HG02885 (cell line): ENCODE data around the gene ASB4.
"Not testable (repeated sequence)": the region's sequence is repeated elsewhere in the genome, so short reads cannot be mapped to it uniquely, and the experiment has no call there.

Source experiments
- ATAC-seq: cut with Tn5 transposase; IDR thresholded peaks from one replicate; pipeline ENCODE4 v1.9.1; 2021; ENCODE audit warnings: mild to moderate bottlenecking; ENCODE audit not compliant: unreplicated experiment, poor library complexity

Gene ASB4

GRCh38 chr7:95478272-95479037 is 7.3 kb upstream of the ASB4 start:
- ATAC-seq, result no peak

DNA sequence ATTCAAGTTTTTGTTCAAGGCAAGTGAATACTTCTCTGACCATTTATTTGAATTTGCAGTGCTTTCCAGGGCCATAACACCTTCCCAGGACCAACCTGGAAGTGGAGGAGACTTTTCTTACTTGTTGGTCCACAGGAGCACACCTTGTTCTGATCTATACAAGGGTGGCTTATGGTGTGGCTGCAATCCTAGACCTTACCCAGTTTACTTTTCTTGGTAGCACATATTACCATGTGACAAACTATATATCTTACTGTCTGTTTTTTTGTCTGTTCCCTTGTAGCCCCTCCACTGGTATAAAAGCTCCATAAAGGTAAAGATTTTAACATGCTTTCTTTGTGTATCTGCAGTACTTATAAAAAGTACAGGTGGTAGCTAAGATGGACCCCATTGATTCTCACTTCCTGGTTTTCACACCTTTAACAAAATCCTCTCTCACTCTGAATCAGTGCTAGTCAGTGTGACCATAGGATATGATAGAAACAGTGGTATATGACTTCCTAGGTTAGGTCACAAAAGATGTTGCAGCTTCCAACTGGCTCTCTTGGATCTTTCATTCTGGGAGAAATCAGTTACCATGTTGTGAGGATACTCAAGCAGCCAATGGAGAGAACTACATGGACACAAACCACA is 5.6 kb upstream of the ASB4 start:
- peak; percentile 79 for ATAC-seq

GRCh38 chr7:95481271-95482165 is 4.2 kb upstream of the ASB4 start:
- ATAC-seq, result no peak

GRCh38 chr7:95482424-95482823 is 3.3 kb upstream of the ASB4 start:
- ATAC-seq, result no peak

DNA sequence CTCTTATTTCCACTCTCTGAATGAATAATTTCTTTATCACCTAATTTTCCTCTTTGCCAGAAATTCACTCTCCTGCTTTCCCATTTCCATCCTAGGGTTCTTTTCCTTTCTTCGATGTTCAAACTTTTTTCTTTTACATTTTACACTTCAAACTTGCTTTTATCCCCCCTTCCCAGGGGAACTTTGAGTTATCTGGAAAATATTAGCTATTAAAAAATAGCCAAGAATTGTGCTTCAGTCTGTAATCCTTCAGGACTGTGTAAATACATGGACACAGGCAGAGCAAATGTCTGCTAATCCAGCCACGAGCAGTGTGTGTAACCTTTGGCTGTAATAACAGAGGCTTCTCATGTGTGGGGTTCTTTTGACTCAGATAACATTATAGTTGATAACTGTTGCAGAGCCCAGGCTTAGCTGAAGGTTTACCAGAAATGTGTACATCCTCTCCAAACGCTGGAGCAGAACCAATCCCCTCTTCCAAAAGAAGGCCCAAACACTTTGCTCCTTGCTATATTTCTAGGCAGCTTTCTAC is 4.6 kb downstream of the ASB4 start:
- no peak for ATAC-seq

GRCh38 chr7:95491201-95491600 is 5.5 kb downstream of the ASB4 start:
- ATAC-seq, result no peak

GRCh38 chr7:95491634-95492314 is 6.0 kb downstream of the ASB4 start:
- ATAC-seq, result no peak

GRCh38 chr7:95493247-95493646 is 7.5 kb downstream of the ASB4 start:
- no peak for ATAC-seq

DNA sequence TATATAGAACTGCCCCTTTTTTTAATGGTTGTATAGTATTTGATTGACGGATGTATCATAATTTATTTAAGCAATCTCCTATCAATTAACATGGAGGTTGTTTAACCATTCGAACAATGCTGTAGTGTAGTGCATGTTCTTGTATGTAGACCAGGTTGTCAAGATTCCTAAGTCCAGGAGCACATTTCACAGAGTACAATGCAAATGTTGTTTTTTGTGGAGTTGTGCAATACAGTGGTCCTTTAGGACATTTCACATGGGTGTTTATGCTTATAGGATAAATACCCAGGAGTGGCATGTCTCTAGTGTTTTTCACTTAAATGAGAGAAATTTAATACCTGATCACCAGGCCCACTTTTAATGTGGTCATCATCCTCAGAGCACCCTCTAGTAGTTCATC is 8.1 kb downstream of the ASB4 start:
- ATAC-seq, result no peak

DNA sequence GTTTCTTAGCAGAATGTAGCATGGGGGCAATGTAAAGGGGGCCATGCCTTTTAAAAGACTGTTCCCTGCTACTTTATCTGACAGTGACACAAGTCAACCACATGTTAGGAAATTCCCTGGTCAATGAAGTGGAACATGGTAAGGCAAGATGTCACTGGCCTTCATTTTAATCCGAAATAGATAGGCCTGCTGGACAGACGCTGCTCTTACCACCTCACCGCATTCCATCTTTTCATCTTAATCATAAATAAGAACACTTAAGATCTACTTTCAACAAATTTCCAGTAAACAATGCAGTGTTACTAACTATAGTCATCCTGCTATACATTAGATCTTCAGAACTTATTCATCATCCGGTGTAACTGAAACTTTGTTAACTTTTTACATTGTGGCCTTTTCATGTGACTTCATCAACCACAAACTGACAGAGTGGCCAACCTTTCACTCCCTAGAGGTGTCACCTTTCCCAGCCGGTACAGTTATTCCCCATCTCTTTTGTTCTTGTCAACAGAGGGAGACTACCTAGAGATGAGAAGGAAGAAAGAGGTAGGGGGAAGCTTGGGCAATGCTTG is 15.6 kb downstream of the ASB4 start:
- peak; percentile 94 for ATAC-seq

DNA sequence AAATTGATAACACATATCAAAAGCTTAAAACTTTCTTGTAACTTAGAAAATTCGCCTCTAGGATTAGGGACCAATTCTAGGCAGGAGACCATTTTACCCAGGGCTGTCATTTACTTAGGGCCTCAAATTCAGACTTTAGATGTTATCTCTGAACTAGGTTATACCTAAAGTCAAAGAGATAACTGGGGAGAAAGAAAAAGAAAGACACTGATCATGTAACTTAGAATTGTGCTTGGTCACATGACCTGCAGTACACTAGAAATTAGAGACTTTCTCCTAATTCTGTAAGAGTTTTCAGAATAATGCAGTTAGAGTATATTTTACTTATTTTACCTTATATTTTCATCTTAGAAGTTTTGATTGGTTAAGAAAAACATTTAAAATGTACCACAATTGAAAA is 16.7 kb downstream of the ASB4 start:
- no peak for ATAC-seq

GRCh38 chr7:95503271-95504131 is 17.8 kb downstream of the ASB4 start:
- ATAC-seq, result no peak

- not testable (repeated sequence) for ATAC-seq
These were observed 18.4 kb downstream of the ASB4 start for GRCh38 chr7:95504132-95504588.

DNA sequence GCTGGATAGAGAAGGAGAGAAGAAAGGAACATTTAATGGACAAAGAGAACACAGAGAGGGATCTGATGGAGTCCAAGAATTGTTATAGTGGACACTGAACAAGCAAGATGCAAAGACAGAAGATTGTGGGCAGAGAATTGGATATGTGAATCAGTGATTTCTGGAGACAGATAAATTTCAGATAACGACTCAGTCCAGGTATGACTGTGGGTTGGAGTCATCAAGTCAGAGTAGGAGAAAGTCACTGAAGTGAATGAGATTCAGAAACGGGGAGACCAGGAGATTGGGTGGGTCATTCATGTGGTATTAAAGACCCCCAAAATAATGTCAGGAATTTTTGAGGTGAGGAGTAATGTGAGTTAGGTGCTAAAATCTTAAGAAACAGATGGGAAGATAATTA is 23.0 kb downstream of the ASB4 start:
- ATAC-seq, result no peak

DNA sequence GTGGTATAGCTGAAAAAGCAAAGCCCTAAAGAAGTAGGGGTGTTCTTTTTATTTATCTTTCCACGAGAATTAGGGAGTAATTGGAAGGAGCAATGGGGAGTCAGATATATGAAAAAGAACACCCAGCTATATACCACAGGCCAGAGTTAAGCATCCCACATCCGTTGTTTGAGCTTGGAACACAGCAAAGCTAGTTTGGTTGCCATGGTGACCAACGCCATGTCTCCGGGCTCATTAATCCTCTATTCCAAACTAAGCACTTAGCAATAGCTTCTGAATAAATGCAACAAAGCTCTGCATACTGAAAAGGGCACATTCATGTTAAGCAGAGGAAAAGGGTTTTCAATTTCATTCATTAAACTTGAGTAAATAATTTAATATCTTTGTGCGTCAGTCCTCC is 23.5 kb downstream of the ASB4 start:
- no peak for ATAC-seq

DNA sequence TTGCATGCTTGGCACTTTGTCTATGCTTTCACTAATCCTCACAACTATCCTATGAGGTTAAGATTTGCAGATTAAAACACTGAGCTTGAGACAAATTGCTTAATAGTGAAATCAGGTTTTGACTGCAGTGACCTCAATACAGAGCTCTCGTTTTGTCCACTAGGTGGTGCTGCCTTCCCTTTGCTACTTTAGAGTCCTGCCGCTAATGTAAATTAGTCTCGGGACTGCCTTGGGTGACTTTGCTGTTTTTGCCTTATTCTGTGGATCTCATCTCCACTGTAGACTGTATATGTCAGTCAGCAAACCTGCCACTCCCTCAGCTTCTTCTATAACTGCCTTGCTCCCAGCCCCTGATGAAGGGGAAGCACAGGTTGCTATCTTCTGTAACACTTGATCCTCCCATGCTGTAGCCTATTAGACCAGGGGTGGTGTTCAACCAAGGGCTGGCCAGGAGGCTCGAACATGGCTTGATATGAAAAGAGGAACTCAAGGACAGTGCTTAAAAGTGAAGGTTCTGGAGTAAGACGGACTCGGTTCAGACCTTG is 26.0 kb downstream of the ASB4 start:
- ATAC-seq, result peak; percentile 95

- ATAC-seq, result peak; percentile 84
These were observed 31.7 kb downstream of the ASB4 start for GRCh38 chr7:95517458-95517857.

DNA sequence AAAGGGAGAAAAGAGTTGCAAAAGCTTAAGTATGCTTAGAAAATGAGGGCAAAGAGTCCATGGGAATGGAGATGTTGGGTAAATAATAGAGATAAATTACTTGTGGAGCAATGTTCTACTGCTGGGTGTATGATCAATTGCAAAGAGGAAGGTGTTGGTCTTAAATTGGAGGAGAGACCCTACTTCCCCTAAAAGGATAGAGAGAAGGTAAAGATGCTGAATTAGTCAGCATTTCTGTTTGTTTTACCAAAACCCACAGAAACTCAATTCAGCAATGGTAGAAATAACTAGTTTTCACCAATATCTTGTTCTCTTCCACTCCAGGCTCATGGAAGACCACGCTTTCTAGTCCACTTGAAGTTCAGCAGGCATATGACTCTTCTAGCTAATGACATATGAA is 32.1 kb downstream of the ASB4 start:
- ATAC-seq, result peak; percentile 29

GRCh38 chr7:95520136-95520535 is 34.4 kb downstream of the ASB4 start:
- ATAC-seq, result no peak
